DND-41 (cell line): ENCODE data around the gene ABHD8.

Experiments used
- ATAC-seq: fragments of 200-7000 bp; cut with Tn5 transposase; 3 replicates; pipeline ENCODE4 v1.9.1; 2021; ENCODE audit warnings: low read depth; ENCODE audit not compliant: insufficient read depth
- DNase-seq: peaks from one replicate; pipeline ENCODE4 v3.0.0-alpha.2; 2020
- H2AFZ ChIP-seq: 2 replicates; pipeline ENCODE4 v1.6.0; 2012; ENCODE audit warnings: low read depth, low read length
- H3K27ac ChIP-seq: 2 replicates; pipeline ENCODE4 v1.5.1; 2012; ENCODE audit warnings: low read length, inconsistent platforms
- H3K27me3 ChIP-seq: fragments of 200-600 bp; sonication (generic); 2 replicates; pipeline ENCODE4 v1.6.0; 2012; ENCODE audit warnings: low read length, mild to moderate bottlenecking, inconsistent platforms; ENCODE audit not compliant: insufficient read depth, poor library complexity
- H3K36me3 ChIP-seq: 2 replicates; pipeline ENCODE4 v1.5.1; 2012; ENCODE audit warnings: low read length, inconsistent platforms; ENCODE audit not compliant: insufficient read depth
- H3K4me1 ChIP-seq: 2 replicates; pipeline ENCODE4 v1.5.1; 2012; ENCODE audit warnings: mild to moderate bottlenecking, low read length; ENCODE audit not compliant: insufficient read depth
- H3K4me2 ChIP-seq: 2 replicates; pipeline ENCODE4 v1.6.0; 2012; ENCODE audit warnings: mild to moderate bottlenecking, moderate library complexity, low read length, inconsistent platforms; ENCODE audit not compliant: insufficient read depth
- H3K4me3 ChIP-seq, 2 experiments: fragments of 200-600 bp in 1 of 2; shearing (Covaris generic) in 1 of 2; 2 replicates each; pipeline ENCODE4 v1.5.1; 2012 to 2016; ENCODE audit warnings: inconsistent platforms in 2 of 2, low read length in 2 of 2, mild to moderate bottlenecking in 2 of 2, low read depth in 1 of 2, moderate library complexity in 1 of 2
- H3K79me2 ChIP-seq: 2 replicates; pipeline ENCODE4 v1.6.0; 2012; ENCODE audit warnings: low read length, inconsistent platforms; ENCODE audit not compliant: insufficient read depth
- H3K9ac ChIP-seq: 2 replicates; pipeline ENCODE4 v1.6.0; 2012; ENCODE audit warnings: low read depth, mild to moderate bottlenecking, inconsistent platforms, low read length, moderate library complexity
- H3K9me3 ChIP-seq: 2 replicates; pipeline ENCODE4 v1.5.1; 2012; ENCODE audit warnings: low read length, moderate library complexity, mild to moderate bottlenecking, inconsistent platforms; ENCODE audit not compliant: insufficient read depth, severe bottlenecking
- H4K20me1 ChIP-seq: 2 replicates; pipeline ENCODE4 v1.6.0; 2012; ENCODE audit warnings: low read length; ENCODE audit not compliant: insufficient read depth
- EZH2 ChIP-seq: IDR thresholded peaks from 3 replicates; pipeline ENCODE4 v1.6.1; 2012; ENCODE audit warnings: borderline replicate concordance, low read depth, mild to moderate bottlenecking, moderate library complexity, low read length, inconsistent platforms; ENCODE audit not compliant: severe bottlenecking
- TF ChIP-seq, protein P1 (sequence below): IDR thresholded peaks from 2 replicates; pipeline ENCODE4 v1.5.1; 2012; ENCODE audit warnings: borderline replicate concordance, low read length, moderate library complexity, mild to moderate bottlenecking; ENCODE audit not compliant: poor library complexity, severe bottlenecking; ENCODE audit errors: extremely low read depth

The ABHD8 gene

DNA sequence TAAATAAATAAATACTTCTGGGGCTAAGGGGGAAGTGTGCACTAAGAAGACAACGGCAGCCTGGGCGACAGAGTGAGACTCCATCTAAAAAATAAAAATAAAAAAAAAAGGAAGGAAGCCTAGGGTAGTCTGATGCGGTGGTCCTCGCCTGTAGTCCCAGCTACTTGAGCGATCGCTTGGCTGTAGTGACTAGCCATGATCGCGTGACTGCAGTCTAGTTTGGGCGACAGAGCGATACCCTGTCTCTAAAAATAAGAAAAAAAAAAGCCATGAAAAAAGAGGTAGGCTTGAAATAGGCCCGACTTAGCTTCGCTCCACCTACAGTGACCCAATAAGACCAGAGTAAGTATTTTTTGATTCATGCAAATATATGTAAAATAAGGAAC lies 36.6 kb downstream of the ABHD8 start:
- TF ChIP-seq, protein P1, sequence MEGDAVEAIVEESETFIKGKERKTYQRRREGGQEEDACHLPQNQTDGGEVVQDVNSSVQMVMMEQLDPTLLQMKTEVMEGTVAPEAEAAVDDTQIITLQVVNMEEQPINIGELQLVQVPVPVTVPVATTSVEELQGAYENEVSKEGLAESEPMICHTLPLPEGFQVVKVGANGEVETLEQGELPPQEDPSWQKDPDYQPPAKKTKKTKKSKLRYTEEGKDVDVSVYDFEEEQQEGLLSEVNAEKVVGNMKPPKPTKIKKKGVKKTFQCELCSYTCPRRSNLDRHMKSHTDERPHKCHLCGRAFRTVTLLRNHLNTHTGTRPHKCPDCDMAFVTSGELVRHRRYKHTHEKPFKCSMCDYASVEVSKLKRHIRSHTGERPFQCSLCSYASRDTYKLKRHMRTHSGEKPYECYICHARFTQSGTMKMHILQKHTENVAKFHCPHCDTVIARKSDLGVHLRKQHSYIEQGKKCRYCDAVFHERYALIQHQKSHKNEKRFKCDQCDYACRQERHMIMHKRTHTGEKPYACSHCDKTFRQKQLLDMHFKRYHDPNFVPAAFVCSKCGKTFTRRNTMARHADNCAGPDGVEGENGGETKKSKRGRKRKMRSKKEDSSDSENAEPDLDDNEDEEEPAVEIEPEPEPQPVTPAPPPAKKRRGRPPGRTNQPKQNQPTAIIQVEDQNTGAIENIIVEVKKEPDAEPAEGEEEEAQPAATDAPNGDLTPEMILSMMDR: no peak
- TF ChIP-seq EZH2: no peak
- Histone ChIP-seq H3K79me2 (peaks cover 21% of the 10 kb centered on the region), H3K9ac (no peak overlapping the region), H3K27me3 (no peaks in the 10 kb centered on the region), H2AFZ (peak overlapping the region; percentile 21), H3K4me3 (no peak overlapping the region), H3K9me3 (no peaks in the 10 kb centered on the region), H3K27ac (no peak overlapping the region), H3K36me3 (peaks cover 21% of the 10 kb centered on the region), H3K4me2 (peak overlapping the region; percentile 20; the same call in 1 of the 2 replicates), H3K4me1 (peaks cover 18% of the 10 kb centered on the region), H4K20me1 (no peaks in the 10 kb centered on the region)
- DNase-seq: no peak
- no peak for ATAC-seq

- Histone ChIP-seq H3K27ac (no peak overlapping the region), H3K79me2 (peaks cover 18% of the 10 kb centered on the region), H3K4me3 (no peak overlapping the region), H3K9ac (no peak overlapping the region), H3K27me3 (no peaks in the 10 kb centered on the region), H3K4me2 (no peak overlapping the region), H3K4me1 (peaks cover 19% of the 10 kb centered on the region), H3K9me3 (no peaks in the 10 kb centered on the region), H2AFZ (no peak overlapping the region), H3K36me3 (peaks cover 16% of the 10 kb centered on the region), H4K20me1 (no peaks in the 10 kb centered on the region)
- TF ChIP-seq EZH2: no peak
- TF ChIP-seq, protein P1: no peak
- ATAC-seq: no peak
- no peak for DNase-seq
Observed at GRCh38 chr19:17266026-17266425, 37.2 kb downstream of the ABHD8 start.

DNA sequence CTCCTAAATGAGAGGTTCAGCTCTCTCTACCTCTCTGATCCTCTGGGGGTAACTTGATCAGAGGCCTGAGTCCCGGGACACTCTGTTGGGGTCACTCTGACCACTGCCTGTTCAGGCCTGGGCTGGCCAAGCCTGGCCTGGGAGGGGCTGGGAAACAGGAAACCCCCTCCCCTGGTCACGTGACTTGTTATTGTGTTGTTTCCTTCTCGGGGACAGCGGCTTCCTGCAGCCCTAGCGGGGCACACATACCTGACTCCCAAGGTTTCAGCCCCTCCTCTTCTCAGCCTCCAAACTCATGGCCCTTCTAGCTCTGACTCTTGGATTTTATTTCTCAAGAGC lies 38.6 kb downstream of the ABHD8 start, which contains the start of gene USHBP1:
Gene USHBP1, minus strand, starts transcription at position 105 of the 339 bp plus-strand sequence. CDS start 446 bp downstream, outside the sequence.
- Histone ChIP-seq H3K9ac (no peak within 1 kb of the TSS), H4K20me1 (no peaks in the 10 kb centered on the region), H3K4me1 (peaks cover 23% of the 10 kb centered on the region), H3K4me2 (no peak within 1 kb of the TSS), H3K27ac (no peak within 1 kb of the TSS), H2AFZ (no peak within 1 kb of the TSS), H3K4me3 (no peak within 1 kb of the TSS), H3K27me3 (no peaks in the 10 kb centered on the region), H3K79me2 (peaks cover 18% of the 10 kb centered on the region), H3K36me3 (peaks cover 7% of the 10 kb centered on the region), H3K9me3 (peaks cover 2% of the 10 kb centered on the region)
- no peak for DNase-seq
- ATAC-seq: no peak
- TF ChIP-seq, protein P1: no peak
- TF ChIP-seq EZH2: no peak
